NB4 (cell line): Measurements from ENCODE around the gene TUBA1A.

Source experiments
- CTCF ChIP-seq: IDR thresholded peaks from one replicate; pipeline ENCODE4 v1.5.1; 2012; ENCODE audit warnings: low read depth, low read length
- MYC ChIP-seq: IDR thresholded peaks from 2 replicates; pipeline ENCODE4 v1.6.1; 2011; ENCODE audit warnings: low read depth, low read length
- POLR2A ChIP-seq: IDR thresholded peaks from 2 replicates; pipeline ENCODE4 v1.6.1; 2011; ENCODE audit warnings: mild to moderate bottlenecking; ENCODE audit not compliant: insufficient read length; ENCODE audit errors: extremely low read depth

- TF ChIP-seq POLR2A, result no peak
- TF ChIP-seq CTCF, result no peak
- TF ChIP-seq MYC, result no peak
Observed at GRCh38 chr12:49137476-49137875, 51.4 kb downstream of the TUBA1A start.
